Hypothalamus (tissue), 51 donors: ENCODE measurements around the gene PPID.
"Not testable (repeated sequence)": the region's sequence is repeated elsewhere in the genome, so short reads cannot be mapped to it uniquely, and the experiment has no call there.

ENCODE experiments used
- DNase-seq, 51 donors: peaks; one replicate each; lab custom pipeline; 2025; lab: John Stamatoyannopoulos, UW

PPID gene

GRCh38 chr4:158722917-158723793 lies at the start of gene PPID:
Gene PPID (minus strand): TSS chr4:158723396. CDS start chr4:158723288, 108 bp downstream.
- DNase-seq, result peak; percentile 17 to 91 (median 75)

- no peak for DNase-seq
Measured at GRCh38 chr4:158771776-158772175, 48.6 kb upstream of the PPID start.

- no peak for DNase-seq
Measured at GRCh38 chr4:158770671-158771070, 47.5 kb upstream of the PPID start.

GRCh38 chr4:158769175-158769921 lies 46.2 kb upstream of the PPID start:
- peak in 41 of 51 donors; percentile 5 to 81 (median 45) for DNase-seq

GRCh38 chr4:158768555-158769174 lies 45.5 kb upstream of the PPID start, which contains the start of gene FNIP2:
Gene FNIP2 (plus strand): TSS chr4:158769026. CDS start chr4:158769213, 187 bp downstream.
- peak; percentile 4 to 91 (median 76) for DNase-seq

- no peak for DNase-seq
Measured at GRCh38 chr4:158767451-158767850, 44.3 kb upstream of the PPID start.

GRCh38 chr4:158766434-158767044 lies 43.3 kb upstream of the PPID start:
- DNase-seq, result no peak

GRCh38 chr4:158763462-158763861 lies 40.3 kb upstream of the PPID start:
- DNase-seq, result no peak

- no peak for DNase-seq
Measured at GRCh38 chr4:158762553-158762952, 39.4 kb upstream of the PPID start.

GRCh38 chr4:158760866-158761265 lies 37.7 kb upstream of the PPID start:
- no peak for DNase-seq

GRCh38 chr4:158759539-158759938 lies 36.3 kb upstream of the PPID start:
- DNase-seq, result not testable (repeated sequence)

- DNase-seq, result no peak
Measured at GRCh38 chr4:158758703-158759102, 35.5 kb upstream of the PPID start.

- no peak for DNase-seq
Measured at GRCh38 chr4:158758142-158758541, 34.9 kb upstream of the PPID start.

GRCh38 chr4:158756588-158756987 lies 33.4 kb upstream of the PPID start:
- no peak for DNase-seq

GRCh38 chr4:158755819-158756218 lies 32.6 kb upstream of the PPID start:
- not testable (repeated sequence) for DNase-seq

- DNase-seq, result no peak
Measured at GRCh38 chr4:158754385-158755180, 31.4 kb upstream of the PPID start.

GRCh38 chr4:158750379-158750778 lies 27.2 kb upstream of the PPID start:
- DNase-seq, result no peak

GRCh38 chr4:158746537-158746936 lies 23.3 kb upstream of the PPID start:
- DNase-seq, result not testable (repeated sequence)

GRCh38 chr4:158741326-158742021 lies 18.3 kb upstream of the PPID start:
- DNase-seq, result no peak
